SK-N-SH (cell line): ENCODE data around the gene KIAA1191.

ENCODE experiments used
- CHD2 ChIP-seq: fragments of 150-350 bp; IDR thresholded peaks from 2 replicates; pipeline ENCODE4 v1.6.1; 2018; ENCODE audit warnings: low read length; ENCODE audit not compliant: partially characterized antibody
- CTCF ChIP-seq: fragments of 200-600 bp; sonication (generic); IDR thresholded peaks from 2 replicates; pipeline ENCODE4 v1.6.1; 2017; ENCODE audit warnings: antibody characterized with exemption, mild to moderate bottlenecking, moderate library complexity
- MEF2A ChIP-seq: IDR thresholded peaks from 2 replicates; pipeline ENCODE4 v1.4.0; 2012; ENCODE audit warnings: low read depth, borderline replicate concordance
- POLR2AphosphoS5 ChIP-seq: IDR thresholded peaks from 2 replicates; pipeline ENCODE4 v1.6.1; 2012; ENCODE audit warnings: low read depth, low read length
- RCOR1 ChIP-seq: fragments of 150-350 bp; IDR thresholded peaks from 2 replicates; pipeline ENCODE4 v1.6.1; 2017; ENCODE audit warnings: antibody characterized with exemption, low read length
- RFX5 ChIP-seq: IDR thresholded peaks from 2 replicates; pipeline ENCODE4 v1.6.1; 2012; ENCODE audit warnings: mild to moderate bottlenecking, improper control_type of control experiment, low read length
- USF2 ChIP-seq: fragments of 150-350 bp; IDR thresholded peaks from 2 replicates; pipeline ENCODE4 v1.6.1; 2017; ENCODE audit warnings: antibody characterized with exemption, low read length, low read depth, borderline replicate concordance

- no peak for TF ChIP-seq CTCF
- TF ChIP-seq USF2 = no peak
- TF ChIP-seq CHD2 = no peak
- TF ChIP-seq POLR2AphosphoS5 = no peak
- TF ChIP-seq MEF2A = no peak
- TF ChIP-seq RCOR1 = no peak
- TF ChIP-seq RFX5 = no peak
These were observed 11.1 kb downstream of the KIAA1191 start for GRCh38 chr5:176350416-176350815.
